T-helper 1 cell (primary cell): Measurements from ENCODE around the gene TMEM132C.
"Not testable (repeated sequence)": the region's sequence is repeated elsewhere in the genome, so short reads cannot be mapped to it uniquely, and the experiment has no call there.

Experiments used
- DNase-seq, 5 donors: peaks; one replicate each; pipeline ENCODE4 v3.0.0-alpha.2; 2012 to 2020

The TMEM132C gene

DNA sequence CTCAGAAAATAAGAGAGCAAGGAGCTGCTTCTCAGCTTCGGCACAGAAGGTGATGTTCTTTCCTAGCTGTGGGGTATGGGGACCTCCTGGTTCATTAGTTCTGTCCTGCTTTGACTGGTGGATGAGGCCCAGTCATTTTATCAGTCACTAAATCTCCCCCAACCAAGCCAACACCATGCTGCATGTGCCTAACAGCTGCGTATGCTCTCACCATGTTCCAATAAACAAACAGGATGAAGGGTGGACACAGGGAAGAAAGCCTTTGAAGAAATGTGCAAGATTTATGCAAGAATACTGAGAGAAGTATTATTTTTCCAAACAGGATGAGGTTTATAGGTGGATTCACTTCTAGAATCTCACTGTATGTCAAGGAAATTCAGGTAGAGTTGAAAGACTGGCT, 156.2 kb downstream of the TMEM132C start:
- no peak for DNase-seq

DNA sequence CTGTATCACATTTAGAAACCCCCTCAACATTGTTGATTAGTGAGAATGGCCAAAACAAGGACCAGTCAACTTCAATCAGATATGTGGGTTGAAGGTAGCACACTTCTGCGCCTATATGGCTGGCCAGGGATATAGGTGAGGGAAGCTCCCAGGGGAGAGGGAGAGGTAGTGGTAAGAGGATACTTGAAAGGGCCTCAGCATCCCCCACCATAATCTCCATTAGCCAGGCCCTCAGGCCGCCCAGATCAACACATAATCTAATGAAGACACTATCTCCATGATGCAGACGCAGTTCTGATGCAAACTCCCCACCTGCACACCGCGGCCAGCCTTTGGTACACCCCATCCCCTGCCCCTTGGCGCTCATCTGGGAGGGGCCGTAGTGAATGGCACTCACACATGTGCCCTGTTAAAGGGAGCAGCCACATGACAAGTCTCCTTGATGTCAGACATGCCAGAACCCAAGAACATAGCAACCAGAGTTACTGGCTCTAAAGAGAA, 158.0 kb downstream of the TMEM132C start:
- no peak for DNase-seq

DNA sequence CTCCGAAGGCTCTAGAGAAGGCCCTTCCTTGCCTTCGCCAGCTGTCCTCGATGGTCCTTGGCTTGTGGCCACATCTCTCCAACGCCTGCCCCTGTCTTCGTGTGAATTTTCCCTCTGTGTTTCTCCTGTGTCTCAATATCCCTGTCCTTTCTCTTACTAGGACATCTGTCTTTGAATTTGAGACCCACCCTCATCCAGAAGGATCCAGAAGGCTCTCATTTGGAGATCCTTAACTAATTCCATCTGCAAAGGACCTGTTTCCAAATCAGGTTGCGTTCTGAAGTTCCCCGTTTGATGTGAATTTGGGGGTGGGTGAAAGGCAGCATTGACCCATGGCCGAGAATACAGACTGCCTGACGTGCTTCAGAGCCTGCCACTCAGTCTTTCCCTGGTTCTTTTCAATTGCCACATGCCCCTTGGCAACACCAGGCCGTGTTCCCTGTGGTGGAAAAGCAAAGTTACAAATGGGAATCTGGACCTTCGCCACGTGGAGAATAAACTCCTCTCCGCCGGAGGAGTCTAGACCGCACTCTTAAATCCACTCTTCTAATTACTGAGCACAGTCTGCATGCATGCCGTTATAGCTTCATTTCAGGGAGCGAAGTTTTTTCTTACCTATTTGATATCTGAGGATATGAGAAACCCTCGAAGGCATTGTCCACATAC, 158.8 kb downstream of the TMEM132C start:
- DNase-seq = no peak

DNA sequence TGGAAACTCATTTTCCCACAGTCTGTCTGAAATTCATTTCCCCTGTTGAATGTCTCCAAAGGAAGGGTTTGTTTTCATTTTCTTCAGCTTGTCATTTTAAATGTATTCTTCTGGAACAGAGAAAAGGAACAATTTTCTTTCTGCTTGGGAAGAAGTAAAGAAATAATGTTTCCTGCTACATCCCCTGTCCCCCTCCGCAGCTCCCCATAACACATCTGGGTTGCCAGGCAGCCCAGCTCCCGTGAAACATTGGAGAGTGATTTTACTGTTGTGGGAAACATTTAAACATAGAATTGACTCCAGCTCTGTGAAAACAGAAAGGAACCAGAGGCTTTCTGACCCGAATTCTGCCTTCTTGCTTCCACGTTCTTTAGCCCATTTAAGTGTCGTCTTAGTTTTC, 159.5 kb downstream of the TMEM132C start:
- no peak for DNase-seq

DNA sequence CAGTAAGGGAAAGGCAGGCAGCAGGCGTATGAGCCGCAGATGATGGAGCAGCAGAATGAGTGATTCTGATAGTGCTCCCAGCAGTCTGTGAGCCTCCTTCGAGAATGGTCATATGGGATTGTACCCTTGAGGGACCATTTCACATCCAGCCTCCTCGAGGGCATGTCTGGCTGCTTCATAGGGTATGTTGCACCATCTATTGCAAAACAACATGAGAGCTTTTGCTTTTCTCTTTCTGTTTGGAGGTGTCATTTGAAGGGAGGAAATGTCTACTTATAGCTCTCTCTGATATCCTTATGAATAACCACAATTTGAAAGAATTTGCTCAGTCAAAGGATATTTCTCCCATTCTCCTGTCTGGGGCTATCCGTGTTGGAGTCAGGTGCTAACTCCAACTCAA, 172.8 kb downstream of the TMEM132C start:
- DNase-seq = no peak

DNA sequence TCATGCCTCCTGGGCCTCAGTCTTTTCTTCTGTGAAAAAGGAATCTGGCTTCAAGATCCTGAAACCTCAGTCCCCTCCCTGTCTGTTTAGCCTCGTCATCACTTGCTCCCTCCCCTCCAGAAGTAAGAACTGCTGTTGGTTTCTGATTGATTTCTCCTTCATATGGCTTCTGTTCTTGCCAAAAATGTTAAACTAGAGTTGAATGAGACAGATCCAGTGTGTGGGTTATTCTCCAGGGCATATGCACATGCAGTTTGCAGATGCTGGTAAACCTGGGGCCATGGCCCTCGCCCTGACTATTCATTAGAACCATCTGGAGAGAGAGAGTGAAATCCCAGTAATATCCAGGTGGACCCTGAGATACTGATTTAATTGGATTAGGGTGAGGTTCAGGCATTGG, 175.1 kb downstream of the TMEM132C start:
- DNase-seq = no peak

DNA sequence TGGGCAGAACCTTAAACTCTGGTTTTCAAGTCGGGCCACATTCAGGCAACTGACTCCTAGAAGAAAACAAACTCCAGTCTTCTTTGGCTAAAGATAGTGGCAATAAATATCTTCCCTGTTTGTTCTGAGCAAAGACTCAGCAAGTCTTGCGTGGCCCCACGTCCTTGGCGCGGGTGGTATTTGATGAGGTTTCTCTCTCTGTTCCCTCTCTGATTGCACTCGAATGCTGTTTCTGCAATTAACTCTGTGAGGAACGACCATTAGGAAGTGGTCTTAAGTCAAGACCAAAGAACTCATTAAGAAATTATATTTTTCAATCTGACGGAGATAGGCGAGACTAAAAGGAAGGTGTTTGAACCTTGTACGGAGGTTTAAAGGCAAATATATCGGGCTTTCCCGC, 177.6 kb downstream of the TMEM132C start:
- no peak for DNase-seq

DNA sequence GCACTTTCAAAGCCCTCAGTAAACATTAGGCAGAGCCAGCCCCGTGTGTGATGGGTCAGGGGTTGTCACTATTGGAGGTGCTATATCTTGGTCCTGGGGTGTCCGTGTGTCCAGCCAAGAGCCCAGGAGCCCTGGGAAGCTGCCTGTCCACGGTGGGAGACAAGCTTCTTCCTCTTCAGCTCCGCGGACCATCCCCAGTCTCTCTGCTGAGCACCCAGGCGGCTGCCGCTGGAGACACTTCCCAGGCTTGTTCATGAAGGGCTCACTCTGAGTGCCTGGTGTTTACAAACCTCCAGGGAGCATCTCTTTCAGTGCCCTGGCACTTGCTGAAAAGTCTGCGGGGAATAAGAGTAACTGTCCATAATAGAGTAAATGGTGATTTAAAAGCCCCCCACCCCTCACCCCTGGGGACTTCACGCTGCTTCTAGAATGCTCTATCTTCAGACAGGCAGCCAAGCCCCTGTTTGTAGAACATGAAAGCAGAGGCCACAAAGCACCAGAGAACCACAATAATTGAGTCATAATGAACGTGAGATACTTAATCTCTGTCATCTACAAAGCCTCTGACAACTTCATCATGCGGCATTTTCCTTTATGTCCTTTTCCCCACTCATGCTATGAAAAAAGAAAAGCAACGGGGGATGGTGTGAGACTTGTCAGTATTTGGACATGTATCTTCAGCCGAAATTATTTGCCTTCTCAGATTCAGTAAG, 178.6 kb downstream of the TMEM132C start:
- DNase-seq = no peak

DNA sequence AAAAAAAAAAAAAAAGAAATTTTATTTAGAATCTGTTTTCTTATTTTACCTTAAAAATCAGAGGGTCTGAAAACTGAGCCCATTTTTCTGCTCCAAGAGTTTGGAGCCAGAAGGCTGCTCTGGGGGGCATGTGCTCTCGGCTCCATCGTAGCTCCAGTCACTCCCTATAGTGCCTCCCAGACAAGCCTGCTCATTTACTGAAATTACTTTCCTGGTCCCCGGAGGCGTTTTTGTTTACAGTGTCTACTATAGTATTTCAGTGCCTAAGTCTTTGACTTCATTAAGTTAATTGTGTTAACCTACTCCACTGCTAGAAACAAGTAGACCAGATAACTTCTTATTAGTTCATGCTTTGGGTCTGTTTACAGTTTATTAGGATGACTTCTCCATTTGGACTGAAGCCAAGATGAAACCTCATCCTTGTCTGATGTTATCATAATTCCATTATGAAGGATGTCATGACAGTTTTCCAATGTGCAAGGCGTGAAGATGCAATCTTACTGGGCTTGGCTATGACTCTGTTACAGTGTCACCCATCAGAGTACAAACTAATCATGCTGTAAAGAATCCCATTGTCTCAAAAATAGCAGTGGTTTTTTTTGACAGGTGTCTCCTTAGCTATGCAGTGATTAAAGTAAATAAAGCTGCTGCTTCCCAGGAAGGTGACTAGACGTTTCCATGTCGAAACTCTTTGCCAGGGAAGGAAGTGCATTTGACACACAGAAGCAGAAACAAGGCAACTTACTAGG, 182.3 kb downstream of the TMEM132C start:
- DNase-seq = no peak

DNA sequence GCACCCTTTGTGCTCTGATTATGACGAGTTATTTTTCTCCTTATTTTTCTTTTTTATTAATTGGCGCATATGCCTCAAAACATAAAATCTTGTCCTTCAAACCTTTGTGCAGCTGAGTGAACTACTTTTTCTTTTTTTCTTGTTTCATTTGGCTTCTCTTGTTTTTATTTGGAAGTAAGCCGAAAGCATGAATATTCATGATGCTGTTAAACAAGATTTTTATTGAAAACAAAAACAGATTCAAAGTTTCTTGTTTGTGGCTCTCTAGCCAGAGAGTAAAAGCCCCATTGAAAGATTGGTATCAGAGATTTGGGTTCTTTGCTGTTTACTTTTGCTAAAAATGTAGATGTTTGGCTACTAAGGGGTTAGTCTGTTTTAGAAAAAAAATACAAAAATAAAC, 183.8 kb downstream of the TMEM132C start:
- DNase-seq = no peak

DNA sequence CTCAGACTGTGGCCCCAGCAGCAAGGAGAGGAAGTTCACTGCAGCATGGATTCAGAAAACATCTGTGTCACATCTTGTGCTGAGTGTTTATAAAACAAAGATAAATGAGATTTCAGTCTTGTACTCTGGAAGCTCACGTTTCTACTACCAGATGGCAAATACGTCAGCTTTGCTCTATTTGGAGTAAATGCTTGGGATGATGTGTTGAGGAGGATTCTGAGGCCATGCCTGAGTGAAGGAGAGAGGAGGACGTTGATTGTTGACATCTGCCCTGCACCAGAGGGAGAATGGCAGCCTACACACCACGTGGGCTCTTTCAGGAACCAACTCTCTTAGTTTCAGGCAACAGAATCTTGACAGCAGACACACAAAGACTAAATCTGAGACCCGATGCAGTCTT, 188.9 kb downstream of the TMEM132C start:
- DNase-seq = no peak

DNA sequence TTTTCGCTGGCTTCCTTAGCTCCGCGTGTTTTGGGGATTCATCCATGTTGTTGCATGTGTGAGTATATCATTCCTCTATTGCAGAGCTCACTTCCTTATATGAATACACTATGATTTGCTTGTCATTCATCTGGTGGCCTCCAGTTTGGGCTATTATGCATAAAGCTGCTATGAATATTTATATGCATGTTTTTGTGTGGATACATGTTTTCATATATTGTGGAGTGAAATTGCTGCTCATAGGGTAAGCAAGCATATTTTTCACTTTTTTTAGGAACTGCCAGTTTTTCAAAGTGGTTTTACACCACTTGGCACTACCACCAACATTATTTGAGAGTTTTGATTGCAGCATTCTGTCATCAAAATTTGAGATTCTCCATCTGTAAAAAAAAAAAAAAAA, 190.0 kb downstream of the TMEM132C start:
- no peak for DNase-seq

DNA sequence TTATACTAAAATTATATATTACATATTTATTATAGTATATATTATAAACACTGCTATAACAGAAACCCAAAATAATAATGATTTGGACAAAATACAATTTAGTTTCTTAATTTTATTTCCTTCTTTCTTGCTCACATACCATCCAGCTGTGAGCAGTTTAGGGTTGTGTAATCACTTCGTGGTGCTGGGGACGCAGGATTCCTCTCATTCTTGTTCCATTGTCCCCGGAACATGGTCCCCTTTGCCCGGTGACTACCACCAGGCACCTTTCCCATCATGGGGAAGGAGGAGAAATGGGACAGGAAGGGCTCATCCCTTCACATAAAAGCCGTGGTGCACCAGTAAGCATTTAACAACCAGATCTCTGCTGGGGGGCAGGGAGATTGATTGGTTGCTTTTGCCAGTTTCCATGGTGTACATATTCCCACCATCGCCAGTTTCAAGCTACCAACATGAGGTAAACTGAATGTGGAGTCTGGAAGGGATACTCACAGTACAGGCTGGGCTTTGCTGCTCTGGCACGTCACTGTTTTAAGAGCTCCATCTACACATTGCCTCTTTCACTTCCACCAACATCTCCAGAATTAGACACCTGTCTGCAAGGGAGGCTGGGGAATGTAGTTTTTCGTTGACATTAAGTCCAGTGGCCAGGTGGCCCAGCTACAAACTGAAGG, 191.5 kb downstream of the TMEM132C start:
- DNase-seq = no peak

DNA sequence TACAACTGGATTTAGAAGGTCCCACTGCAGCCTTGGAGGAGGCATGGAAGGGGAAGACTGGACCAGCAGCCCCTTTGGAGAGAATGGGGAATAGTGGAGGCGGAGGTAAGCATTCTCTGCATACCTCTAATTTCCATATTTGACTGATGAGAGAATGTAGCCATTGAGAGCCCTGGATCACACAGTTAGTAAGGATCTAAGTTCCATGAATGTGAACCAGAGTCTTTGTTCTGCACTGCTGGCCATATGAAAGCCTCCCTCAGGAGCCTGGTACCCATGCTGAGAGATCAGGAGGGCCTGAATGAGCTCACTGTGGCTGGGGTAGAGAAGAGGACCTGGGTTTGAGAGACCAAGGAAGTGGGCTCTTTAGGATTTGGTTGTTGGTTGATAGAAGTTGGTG, 192.1 kb downstream of the TMEM132C start:
- no peak for DNase-seq

DNA sequence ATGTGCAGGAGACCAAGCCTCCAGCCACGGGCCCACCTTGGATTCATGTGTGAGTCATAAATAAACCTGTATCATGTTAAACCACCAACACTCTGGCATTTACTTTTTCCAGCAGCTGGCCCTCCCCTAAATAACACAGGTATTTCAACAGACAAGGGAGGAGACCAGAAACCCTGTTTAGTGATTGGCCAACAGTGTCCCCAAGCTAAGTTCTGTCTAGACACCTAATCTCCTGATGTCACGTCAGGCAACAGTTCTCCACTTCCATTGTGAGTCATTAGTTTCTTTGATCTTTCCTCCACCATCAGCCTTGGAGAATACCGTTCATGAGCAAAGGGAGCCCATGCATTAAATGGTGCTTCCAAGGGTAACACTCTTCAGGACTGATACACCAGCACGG, 196.9 kb downstream of the TMEM132C start:
- no peak for DNase-seq

DNA sequence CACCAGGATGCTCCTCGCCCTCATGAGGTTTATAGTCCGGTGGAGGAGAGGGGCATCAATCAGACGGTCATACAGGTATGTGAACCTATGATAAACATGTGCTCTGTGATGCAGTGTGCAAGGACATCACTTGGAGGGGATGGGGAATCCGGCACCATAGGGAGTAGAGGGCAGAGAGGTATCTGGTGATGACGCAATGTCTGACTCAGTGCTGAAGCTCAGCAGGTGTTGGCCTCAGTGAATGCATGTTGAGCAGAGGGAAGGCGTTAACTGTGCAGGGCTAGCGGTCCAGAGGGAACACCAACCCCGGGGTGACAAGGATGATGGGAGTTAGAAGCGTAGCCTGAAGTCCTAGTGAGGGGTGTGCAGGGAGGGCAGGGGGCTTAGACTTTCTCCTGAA, 200.9 kb downstream of the TMEM132C start:
- no peak for DNase-seq

DNA sequence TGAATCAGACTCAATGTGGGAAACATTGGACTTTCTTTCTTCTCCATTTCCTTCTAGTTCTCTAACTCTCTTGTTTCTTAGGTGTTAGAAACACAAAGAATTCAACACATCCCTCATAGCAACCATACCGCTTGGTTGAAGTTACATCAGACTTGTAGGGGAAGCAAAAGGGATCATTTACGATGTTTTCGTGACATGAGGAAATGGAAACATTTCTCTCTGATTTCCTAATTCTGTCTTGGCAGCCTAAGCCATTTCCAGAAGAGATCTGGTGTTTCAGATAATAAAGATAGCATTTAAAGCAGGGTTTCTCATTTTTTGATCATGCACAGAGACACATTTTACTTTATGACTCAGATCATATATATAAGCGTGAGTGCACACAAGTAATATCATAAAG, 202.0 kb downstream of the TMEM132C start:
- DNase-seq = no peak

DNA sequence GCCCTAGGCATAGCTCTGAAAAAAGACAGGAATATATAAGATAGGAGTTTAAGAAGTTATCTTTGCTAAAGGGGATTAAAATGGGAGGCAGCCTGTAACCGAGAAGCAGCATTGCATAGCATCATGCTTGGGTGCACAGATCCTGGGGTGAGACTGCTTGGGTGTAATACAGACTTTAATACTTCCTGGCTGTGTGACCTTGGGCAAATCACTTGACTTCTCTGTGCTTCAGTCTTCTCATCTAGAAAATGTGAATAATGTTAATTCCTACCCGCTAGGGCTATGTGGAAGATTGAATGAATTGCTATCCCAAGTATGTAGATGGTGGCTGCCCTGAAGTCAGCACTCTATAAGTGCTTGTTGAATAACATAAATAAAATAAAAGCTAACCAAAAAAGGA, 204.5 kb downstream of the TMEM132C start:
- DNase-seq = no peak

DNA sequence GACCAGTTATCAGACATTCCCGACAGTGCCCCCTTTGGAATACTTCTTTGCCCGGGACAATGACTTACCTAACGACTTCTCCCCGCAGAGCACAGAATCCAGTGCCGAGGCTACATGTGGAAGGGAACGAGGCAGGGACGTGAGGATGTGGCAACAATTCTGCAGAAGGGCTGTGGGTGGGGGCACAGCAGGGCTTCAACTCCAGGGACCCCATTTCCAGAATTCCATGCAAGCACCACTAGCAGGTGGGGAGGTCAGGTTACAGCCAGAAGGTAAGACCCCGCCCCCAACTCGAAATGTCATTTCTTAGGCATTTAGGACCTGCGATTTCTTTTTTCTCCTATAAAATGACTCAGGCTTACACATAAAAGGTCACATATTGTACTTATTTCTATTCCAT, 207.9 kb downstream of the TMEM132C start:
- no peak for DNase-seq

DNA sequence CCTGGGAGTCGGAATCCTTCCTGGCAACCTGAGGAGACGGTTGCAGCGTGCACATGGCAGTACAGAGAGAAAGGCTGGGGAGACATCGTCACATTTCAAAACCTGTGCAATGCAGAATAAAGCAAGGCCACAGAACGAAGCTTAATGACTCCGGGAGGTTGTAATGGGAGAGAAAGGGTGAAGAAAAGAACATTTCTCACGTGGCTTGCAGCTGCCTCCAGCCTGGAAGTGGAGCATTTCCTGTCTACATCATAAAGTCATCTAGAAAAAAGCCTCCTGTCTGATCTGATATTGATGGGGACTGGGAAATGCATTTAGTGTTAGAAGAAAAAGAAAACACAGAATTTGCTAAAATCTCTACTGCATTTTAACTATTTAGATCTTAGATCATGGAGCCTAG, 209.3 kb downstream of the TMEM132C start:
- DNase-seq = no peak

DNA sequence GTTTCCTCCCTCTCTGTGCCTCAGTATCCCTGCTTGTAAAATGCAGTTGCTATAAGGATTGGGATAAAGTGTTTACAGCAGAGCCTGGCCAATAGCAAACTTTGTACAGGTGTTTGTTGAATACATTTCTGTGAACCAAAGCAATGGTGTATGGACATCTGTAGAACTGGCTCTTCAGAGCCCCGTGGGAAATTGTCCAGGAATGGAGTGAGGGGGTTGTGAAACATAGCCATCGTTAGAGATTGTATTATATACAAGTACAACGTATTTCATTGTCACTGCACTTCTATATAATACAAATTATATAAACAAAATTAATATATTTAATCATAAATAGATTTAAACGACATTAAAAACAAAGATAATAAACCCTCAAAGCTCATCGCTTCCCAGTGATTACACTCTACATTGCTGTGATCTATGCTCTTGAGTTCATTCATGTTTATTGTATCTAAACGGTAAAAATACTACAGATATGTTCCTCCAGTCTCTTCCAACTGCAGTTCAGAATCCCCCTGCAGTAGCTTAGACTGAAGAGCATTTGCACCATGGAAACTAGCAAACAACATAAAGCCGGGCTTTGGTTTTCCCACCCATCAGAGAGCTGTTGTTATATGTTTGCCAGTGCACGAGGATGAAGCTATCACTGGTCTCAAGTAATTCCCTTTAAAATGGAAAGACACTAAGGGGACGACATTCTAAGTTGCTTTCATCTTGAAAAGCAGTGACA, 216.7 kb downstream of the TMEM132C start:
- DNase-seq = no peak

DNA sequence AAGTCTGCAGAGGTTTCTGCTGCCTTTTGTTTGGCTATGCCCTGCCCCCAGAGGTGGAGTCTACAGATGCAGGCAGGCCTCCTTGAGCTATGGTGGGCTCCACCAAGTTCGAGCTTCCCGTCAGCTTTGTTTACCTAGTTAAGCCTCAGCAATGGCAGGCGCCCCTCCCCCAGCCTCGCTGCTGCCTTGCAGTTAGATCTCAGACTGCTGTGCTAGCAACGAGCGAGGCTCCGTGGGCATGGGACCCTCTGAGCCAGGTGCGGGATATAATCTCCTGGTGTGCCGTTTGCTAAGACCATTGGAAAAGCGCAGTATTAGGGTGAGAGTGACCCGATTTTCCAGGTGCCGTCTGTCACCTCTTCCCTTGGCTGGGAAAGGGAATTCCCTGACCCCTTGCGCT, 230.4 kb downstream of the TMEM132C start:
- not testable (repeated sequence) for DNase-seq

DNA sequence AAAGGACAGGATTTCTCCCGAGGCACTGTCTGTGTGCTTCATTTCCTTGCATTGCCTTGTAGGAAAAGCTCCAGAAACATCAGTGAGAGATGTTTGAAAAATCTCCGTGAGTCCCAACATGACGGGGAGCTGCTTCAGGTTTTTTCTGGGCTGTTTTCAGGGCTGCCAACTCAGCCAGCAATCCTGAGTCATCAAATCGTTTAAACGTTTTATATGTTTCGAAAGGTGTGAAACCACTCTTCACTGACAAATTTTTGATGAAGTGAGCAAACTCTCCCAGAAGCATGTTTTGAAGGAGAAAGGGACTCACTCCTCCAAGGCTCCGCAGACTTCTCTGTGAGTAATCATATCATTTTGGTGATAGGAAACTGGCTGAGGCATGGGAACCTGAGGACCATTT, 240.5 kb downstream of the TMEM132C start:
- no peak for DNase-seq
